Measurements from ENCODE around the gene NDFIP2. TPM values are rescaled to one million over a fixed set of nuclear protein-coding genes. Genes with fewer than 3 reads are reported as not detected.

Gene NDFIP2
- total and polyA plus RNA-seq, 2 donors (not counting 1 experiment from before 2014, with no cell fraction given): 0.12 to 1.0 TPM

GRCh38 chr13:79448413-79448812 is 32.5 kb upstream of the NDFIP2 start:
- peaks cover 4 to 6% of the 10 kb centered on the region in 2 donors for H3K4me1 ChIP-seq (ENCODE audit: control insufficient read depth in 2 of 2, insufficient read depth in 2 of 2, low read length in 2 of 2)
- no peak overlapping the region for H3K27ac ChIP-seq (ENCODE audit: low read length in 2 of 2)
- H3K4me2 ChIP-seq (replicated peaks; ENCODE audit: low read depth, low read length, poor library complexity, severe bottlenecking): peak overlapping the region; percentile 5
- no peak for TF ChIP-seq CTCF (IDR thresholded peaks at IDR 0.05)
- TF ChIP-seq EZH2 (IDR thresholded peaks at IDR 0.05; ENCODE audit: borderline replicate concordance, insufficient read depth, low read depth, low read length, poor library complexity, severe bottlenecking): no peak
- DNase-seq: peak; percentile 8
- intact Hi-C loops (cut with micrococcal nuclease): no loop called here
- ChIA-PET CTCF (no interaction called here), POLR2A (no interaction called here)
- 33% methylated on average over 1 of the region's 1 CpG for WGBS (ENCODE audit: insufficient coverage)
- no peaks in the 10 kb centered on the region for H3K79me2 ChIP-seq (ENCODE audit: control insufficient read depth, insufficient read depth, low read length)
- H3K9ac ChIP-seq (ENCODE audit: low read length): no peak overlapping the region
- no peak for ATAC-seq (ENCODE audit: low read depth)
- H3K27me3 Mint-ChIP-seq: peaks cover 7% of the 10 kb centered on the region
- no peaks in the 10 kb centered on the region for H3K36me3 ChIP-seq (replicated peaks in 1 of 2; ENCODE audit: control extremely low read depth in 1 of 2, control insufficient read depth in 1 of 2, extremely low read depth in 1 of 2, insufficient read depth in 2 of 2, low read length in 1 of 2)
- peaks cover 0 to 9% (median 4%) of the 10 kb centered on the region in 3 donors for H3K9me3 ChIP-seq (ENCODE audit: control extremely low read depth in 1 of 3, control insufficient read depth in 2 of 3, insufficient read depth in 1 of 3, low read length in 2 of 3)
- H3K27ac Mint-ChIP-seq: no peak overlapping the region
- H3K9me3 Mint-ChIP-seq (ENCODE audit: insufficient read depth): peaks cover 2% of the 10 kb centered on the region
- H3K4me1 Mint-ChIP-seq: peaks cover 16% of the 10 kb centered on the region
- no peak overlapping the region for H2AFZ ChIP-seq (ENCODE audit: insufficient read depth, low read depth, low read length, poor library complexity, severe bottlenecking)
- no peaks in the 10 kb centered on the region for H4K20me1 ChIP-seq (ENCODE audit: control insufficient read depth, insufficient read depth, low read length, poor library complexity, severe bottlenecking)
- H3K4me3 ChIP-seq (ENCODE audit: control extremely low read depth in 1 of 5, extremely low read depth in 1 of 5, insufficient read depth in 1 of 5, low read depth in 2 of 5, low read length in 4 of 5): no peak overlapping the region
- H3K27me3 ChIP-seq (replicated peaks in 1 of 4; ENCODE audit: control extremely low read depth in 1 of 4, control insufficient read depth in 3 of 4, insufficient read depth in 4 of 4, low read length in 3 of 4): peaks cover 0 to 2% (median 0%) of the 10 kb centered on the region in 4 experiments
- no peak overlapping the region for H3K4me3 Mint-ChIP-seq

DNA sequence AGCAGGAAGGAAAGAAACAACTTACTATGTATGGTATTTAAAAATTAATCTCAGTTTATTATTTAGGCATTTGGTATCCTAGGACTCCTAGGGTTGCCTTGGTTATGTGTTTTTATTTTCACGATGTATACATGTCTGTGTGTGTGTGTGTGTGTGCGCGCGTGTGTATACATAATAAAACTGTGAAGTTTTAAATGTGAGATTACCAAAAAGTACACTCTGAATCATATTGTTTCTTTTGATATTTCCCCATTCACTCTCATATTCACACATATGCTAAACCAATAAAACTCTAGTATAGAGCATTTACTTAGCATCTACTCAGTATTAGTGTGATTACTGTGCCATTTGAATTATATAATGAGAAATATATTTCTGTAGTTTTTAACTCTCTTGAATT is 30.8 kb upstream of the NDFIP2 start:
- TF ChIP-seq CTCF (IDR thresholded peaks at IDR 0.05): no peak
- no peak for TF ChIP-seq EZH2 (IDR thresholded peaks at IDR 0.05; ENCODE audit: borderline replicate concordance, insufficient read depth, low read depth, low read length, poor library complexity, severe bottlenecking)
- peaks cover 2% of the 10 kb centered on the region for H3K9me3 Mint-ChIP-seq (ENCODE audit: insufficient read depth)
- no peak overlapping the region for H3K27ac Mint-ChIP-seq
- Histone ChIP-seq H3K4me2 (replicated peaks; ENCODE audit: low read depth, low read length, poor library complexity, severe bottlenecking) (no peak overlapping the region), H4K20me1 (ENCODE audit: control insufficient read depth, insufficient read depth, low read length, poor library complexity, severe bottlenecking) (no peaks in the 10 kb centered on the region), H3K4me1 (ENCODE audit: control insufficient read depth in 2 of 2, insufficient read depth in 2 of 2, low read length in 2 of 2) (peaks cover 4 to 6% of the 10 kb centered on the region in 2 donors), H3K27me3 (replicated peaks in 1 of 4; ENCODE audit: control extremely low read depth in 1 of 4, control insufficient read depth in 3 of 4, insufficient read depth in 4 of 4, low read length in 3 of 4) (peaks cover 0 to 4% (median 0%) of the 10 kb centered on the region in 4 experiments), H3K27ac (ENCODE audit: low read length in 2 of 2) (no peak overlapping the region), H3K9me3 (ENCODE audit: control extremely low read depth in 1 of 3, control insufficient read depth in 2 of 3, insufficient read depth in 1 of 3, low read length in 2 of 3) (peaks cover 0 to 9% (median 4%) of the 10 kb centered on the region in 3 donors), H2AFZ (ENCODE audit: insufficient read depth, low read depth, low read length, poor library complexity, severe bottlenecking) (no peak overlapping the region), H3K4me3 (ENCODE audit: control extremely low read depth in 1 of 5, extremely low read depth in 1 of 5, insufficient read depth in 1 of 5, low read depth in 2 of 5, low read length in 4 of 5) (no peak overlapping the region), H3K36me3 (replicated peaks in 1 of 2; ENCODE audit: control extremely low read depth in 1 of 2, control insufficient read depth in 1 of 2, extremely low read depth in 1 of 2, insufficient read depth in 2 of 2, low read length in 1 of 2) (no peaks in the 10 kb centered on the region), H3K9ac (ENCODE audit: low read length) (no peak overlapping the region), H3K79me2 (ENCODE audit: control insufficient read depth, insufficient read depth, low read length) (no peaks in the 10 kb centered on the region)
- WGBS (ENCODE audit: insufficient coverage): no CpG with 5 or more reads among the region's 4 CpGs
- H3K4me3 Mint-ChIP-seq: no peak overlapping the region
- peaks cover 16% of the 10 kb centered on the region for H3K4me1 Mint-ChIP-seq
- intact Hi-C loops (cut with micrococcal nuclease): no loop called here
- peaks cover 12% of the 10 kb centered on the region for H3K27me3 Mint-ChIP-seq
- ATAC-seq (ENCODE audit: low read depth) (no peak), DNase-seq (no peak)
- ChIA-PET CTCF (no interaction called here), POLR2A (no interaction called here)
